Endothelial cell of coronary artery (primary cell): ENCODE measurements around the gene FAM25C. TPM values are rescaled to one million over a fixed set of nuclear protein-coding genes. Genes with fewer than 3 reads are reported as not detected.

ENCODE experiments used
- total RNA-seq: library from RNA; depleted of rRNA; stranded (reverse); fragments of >200 nt; gene quantifications from 2 replicates; pipeline ENCODE4 v1.2.3, GENCODE V29; 2014

Gene FAM25C
- total RNA-seq = not detected in 2 replicates

GRCh38 chr10:47999691-48000090 lies at the start of gene FAM25C:
TSS of gene FAM25C (minus strand) at chr10:47999791. CDS start at chr10:47999765, 26 bp downstream.

Other genes with a start within 250 kb of the FAM25C start
- gene SYT15B, start 236.2 kb downstream of the FAM25C start, total RNA-seq = 1.0 TPM in 1 of 2 replicates, not detected in the other
- gene NPY4R2, start 81.1 kb downstream of the FAM25C start, total RNA-seq = not detected in 2 replicates